A549 treated with CORT108297 at 1 μM for 4 hours (cell line): Measurements from ENCODE around the gene TAGAP. TPM values are rescaled to one million over a fixed set of nuclear protein-coding genes. Genes with fewer than 3 reads are reported as not detected.

ENCODE experiments used
- total RNA-seq: library from RNA; stranded (reverse); fragments of 200-300 nt; extraction: Qiagen RNA extraction; gene quantifications from 5 replicates; pipeline ENCODE4 v1.2.3, GENCODE V29; 2022

TAGAP gene
- total RNA-seq = not detected in 5 replicates

DNA sequence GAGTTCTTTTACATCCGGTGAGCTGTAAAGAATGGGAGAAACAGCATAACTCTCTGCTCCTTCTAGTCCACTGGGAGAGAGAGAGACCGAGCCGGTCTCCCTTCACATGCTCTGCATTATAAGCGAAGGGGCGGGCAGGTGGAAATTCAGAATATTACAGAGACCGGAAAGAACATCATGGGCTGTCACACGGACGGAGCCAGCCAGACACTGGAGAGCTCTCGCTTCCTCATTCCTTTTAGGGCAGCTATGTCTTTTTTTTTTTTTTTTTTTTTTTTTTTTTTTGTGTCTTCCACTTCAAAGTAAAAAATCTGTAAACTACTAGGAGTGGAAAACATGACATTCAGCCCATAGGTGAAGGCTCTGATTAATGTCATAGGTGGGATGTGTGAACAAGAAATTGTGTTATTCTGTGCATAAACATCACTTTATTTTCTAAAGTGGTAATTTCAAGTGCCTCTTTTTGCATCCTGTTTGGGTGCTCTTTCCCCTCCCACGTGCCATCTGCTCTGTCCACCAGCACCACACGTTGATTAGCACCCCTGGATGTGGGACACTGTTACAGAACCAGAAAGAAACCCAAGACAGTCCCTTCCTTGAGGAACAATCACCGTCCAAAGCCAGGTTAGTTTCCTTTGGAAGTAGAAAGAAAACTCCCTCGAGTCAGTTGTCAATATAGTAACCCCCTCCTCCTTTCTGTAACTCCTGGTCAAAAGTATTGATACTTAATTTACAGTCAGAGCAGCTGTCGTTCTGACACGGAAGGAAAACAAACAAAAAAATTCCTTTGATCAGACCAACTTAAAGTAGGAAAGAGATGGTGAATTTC lies at the start of gene TAGAP:
Gene TAGAP (minus strand): TSS at position 93 of the 829 bp plus-strand sequence. CDS start 845 bp downstream, outside the sequence.

DNA sequence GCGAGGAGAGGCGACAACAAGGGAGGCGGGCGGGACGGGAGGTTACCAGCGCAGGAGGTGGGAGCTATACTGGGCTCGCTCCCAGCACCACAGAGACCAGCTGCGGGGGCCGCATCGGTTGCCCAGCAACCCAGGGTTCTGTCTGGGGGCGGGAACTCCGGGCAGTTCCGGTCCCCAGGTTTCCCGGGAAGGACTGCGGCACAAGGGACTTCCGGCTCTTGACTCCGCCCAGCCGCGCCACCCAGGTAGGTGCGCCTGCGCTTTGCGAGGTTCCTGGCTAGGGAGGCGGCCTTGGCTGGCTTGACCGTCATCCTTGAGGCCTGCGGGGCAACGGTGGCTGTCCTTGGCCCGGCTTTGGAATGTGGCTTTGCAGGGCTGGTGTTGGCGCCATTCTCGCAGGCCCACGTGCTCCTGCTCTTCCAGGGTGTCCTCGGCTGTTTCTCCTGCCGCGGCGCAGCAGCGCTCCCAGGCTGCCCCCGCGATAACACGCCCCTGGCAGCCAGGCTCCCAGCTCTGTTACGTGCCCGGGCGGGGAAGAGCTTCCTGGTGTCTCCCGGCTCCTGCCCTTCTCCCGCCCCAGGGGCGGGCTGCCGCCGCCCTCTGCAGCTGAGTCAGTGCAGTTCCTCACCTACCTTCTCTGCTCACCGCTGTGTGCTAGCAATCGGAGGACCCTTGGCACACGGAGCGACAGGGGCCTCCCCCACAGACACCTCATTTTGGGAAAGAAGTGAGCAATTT lies 45.0 kb downstream of the TAGAP start, which contains the start of gene RSPH3:
Gene RSPH3 (minus strand): TSS at position 537 of the 738 bp plus-strand sequence. CDS start 652 bp downstream, outside the sequence.

Other genes starting within 250 kb of the TAGAP start
- gene EZR, start 225.6 kb downstream of the TAGAP start, total RNA-seq = 276 to 332 TPM (median 300 TPM) in 5 replicates
- gene RSPH3, start 44.8 kb downstream of the TAGAP start, total RNA-seq = 3.7 to 4.9 TPM (median 4.5 TPM) in 5 replicates
- gene FNDC1, start 124.4 kb upstream of the TAGAP start, total RNA-seq = 0.04 to 0.09 TPM (median 0.06 TPM) in 5 replicates